HG03457 (cell line): ENCODE results near the gene MRPL24.

Experiments used
- ATAC-seq: cut with Tn5 transposase; IDR thresholded peaks from one replicate; pipeline ENCODE4 v1.9.1; 2021; ENCODE audit warnings: moderate number of reproducible peaks; ENCODE audit not compliant: unreplicated experiment

MRPL24 gene

GRCh38 chr1:156744344-156744743, 3.5 kb upstream of the MRPL24 start:
- no peak for ATAC-seq

GRCh38 chr1:156743367-156744302, 2.7 kb upstream of the MRPL24 start:
- no peak for ATAC-seq

- no peak for ATAC-seq
Measured at GRCh38 chr1:156742801-156743200, 1.9 kb upstream of the MRPL24 start.

GRCh38 chr1:156742017-156742416, 1.1 kb upstream of the MRPL24 start:
- ATAC-seq, result no peak

- peak; percentile 2 for ATAC-seq
Measured at GRCh38 chr1:156741481-156741983, 644 bp upstream of the MRPL24 start.

- no peak for ATAC-seq
Measured at GRCh38 chr1:156740237-156740740, 599 bp downstream of the MRPL24 start.

- ATAC-seq, result no peak
Measured at GRCh38 chr1:156738916-156739315, 2.0 kb downstream of the MRPL24 start.

GRCh38 chr1:156738407-156738806, 2.5 kb downstream of the MRPL24 start:
- no peak for ATAC-seq

- ATAC-seq, result no peak
Measured at GRCh38 chr1:156733989-156734584, 6.8 kb downstream of the MRPL24 start.

- ATAC-seq, result peak; percentile 69
Measured at GRCh38 chr1:156728599-156729462, 12.1 kb downstream of the MRPL24 start, which contains the start of gene ISG20L2. ISG20L2 (minus strand) TSS chr1:156728766; CDS start chr1:156727652, 1,114 bp downstream.

- peak; percentile 50 for ATAC-seq
Measured at GRCh38 chr1:156727926-156728598, 12.8 kb downstream of the MRPL24 start, which contains the start of gene METTL25B. METTL25B (plus strand) TSS chr1:156728469; CDS start chr1:156729105, 636 bp downstream.

- ATAC-seq, result no peak
Measured at GRCh38 chr1:156727492-156727891, 13.4 kb downstream of the MRPL24 start.

- ATAC-seq, result no peak
Measured at GRCh38 chr1:156726549-156727226, 14.2 kb downstream of the MRPL24 start.

GRCh38 chr1:156725683-156726280, 15.1 kb downstream of the MRPL24 start:
- ATAC-seq, result no peak

- ATAC-seq, result no peak
Measured at GRCh38 chr1:156721535-156721934, 19.4 kb downstream of the MRPL24 start.

- ATAC-seq, result no peak
Measured at GRCh38 chr1:156721131-156721530, 19.8 kb downstream of the MRPL24 start.

GRCh38 chr1:156717351-156717750, 23.5 kb downstream of the MRPL24 start:
- ATAC-seq, result no peak

- ATAC-seq, result no peak
Measured at GRCh38 chr1:156714830-156715229, 26.1 kb downstream of the MRPL24 start.

GRCh38 chr1:156712626-156713025, 28.3 kb downstream of the MRPL24 start:
- ATAC-seq, result no peak
